Stomach (tissue), 4 donors: Measurements from ENCODE around the gene VGLL1.

Experiments
- POLR2A ChIP-seq, 4 donors: fragments of 450-650 bp; IDR thresholded peaks; one replicate each; pipeline ENCODE4 v1.6.1; 2016; ENCODE audit warnings: antibody characterized with exemption in 4 of 4, control low read depth in 2 of 4, mild to moderate bottlenecking in 1 of 4, moderate library complexity in 1 of 4
- POLR2AphosphoS5 ChIP-seq, 3 donors: sonication (generic); formaldehyde crosslinking; IDR thresholded peaks; one replicate each; pipeline ENCODE4 v1.6.1; 2016; ENCODE audit warnings: antibody characterized with exemption in 3 of 3
- TF ChIP-seq, protein P1 (sequence below), 7 experiments: fragments of 450-650 bp in 4 of 7; fragments of 200-600 bp in 3 of 7; sonication (generic) in 3 of 7; IDR thresholded peaks; one replicate each; pipeline ENCODE4 v1.5.1; 2016 to 2019; ENCODE audit warnings: antibody characterized with exemption in 7 of 7, control low read depth in 2 of 7, mild to moderate bottlenecking in 1 of 7

GRCh38 chrX:136551410-136551809 is 19.4 kb downstream of the VGLL1 start:
- TF ChIP-seq POLR2A (IDR thresholded peaks at IDR 0.05) (no peak), POLR2AphosphoS5 (IDR thresholded peaks at IDR 0.05) (no peak)
- TF ChIP-seq, protein P1, sequence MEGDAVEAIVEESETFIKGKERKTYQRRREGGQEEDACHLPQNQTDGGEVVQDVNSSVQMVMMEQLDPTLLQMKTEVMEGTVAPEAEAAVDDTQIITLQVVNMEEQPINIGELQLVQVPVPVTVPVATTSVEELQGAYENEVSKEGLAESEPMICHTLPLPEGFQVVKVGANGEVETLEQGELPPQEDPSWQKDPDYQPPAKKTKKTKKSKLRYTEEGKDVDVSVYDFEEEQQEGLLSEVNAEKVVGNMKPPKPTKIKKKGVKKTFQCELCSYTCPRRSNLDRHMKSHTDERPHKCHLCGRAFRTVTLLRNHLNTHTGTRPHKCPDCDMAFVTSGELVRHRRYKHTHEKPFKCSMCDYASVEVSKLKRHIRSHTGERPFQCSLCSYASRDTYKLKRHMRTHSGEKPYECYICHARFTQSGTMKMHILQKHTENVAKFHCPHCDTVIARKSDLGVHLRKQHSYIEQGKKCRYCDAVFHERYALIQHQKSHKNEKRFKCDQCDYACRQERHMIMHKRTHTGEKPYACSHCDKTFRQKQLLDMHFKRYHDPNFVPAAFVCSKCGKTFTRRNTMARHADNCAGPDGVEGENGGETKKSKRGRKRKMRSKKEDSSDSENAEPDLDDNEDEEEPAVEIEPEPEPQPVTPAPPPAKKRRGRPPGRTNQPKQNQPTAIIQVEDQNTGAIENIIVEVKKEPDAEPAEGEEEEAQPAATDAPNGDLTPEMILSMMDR (IDR thresholded peaks at IDR 0.05) = no peak
